ENCODE measurements around the gene ZG16B.

ZG16B gene

GRCh38 chr16:2825049-2825742 is 4.9 kb upstream of the ZG16B start:
- DNase-seq (ENCODE audit: low spot score): no peak

GRCh38 chr16:2825906-2826305 is 4.2 kb upstream of the ZG16B start:
- DNase-seq (ENCODE audit: low spot score): no peak

- no peak for DNase-seq (ENCODE audit: low spot score)
These were observed 3.3 kb upstream of the ZG16B start for GRCh38 chr16:2826591-2827373.

GRCh38 chr16:2827374-2827791 is 2.7 kb upstream of the ZG16B start:
- no peak for DNase-seq (ENCODE audit: low spot score)

- no peak for DNase-seq (ENCODE audit: low spot score)
These were observed 2.1 kb upstream of the ZG16B start for GRCh38 chr16:2827831-2828520.

- DNase-seq (ENCODE audit: low spot score): no peak
These were observed 1.6 kb upstream of the ZG16B start for GRCh38 chr16:2828521-2828840.

GRCh38 chr16:2828876-2829430 is 1.1 kb upstream of the ZG16B start:
- DNase-seq (ENCODE audit: low spot score): no peak

GRCh38 chr16:2830355-2830695 is 222 bp downstream of the ZG16B start:
- DNase-seq (ENCODE audit: low spot score): no peak

GRCh38 chr16:2831203-2831602 is 1.1 kb downstream of the ZG16B start:
- DNase-seq (ENCODE audit: low spot score): no peak

- no peak for DNase-seq (ENCODE audit: low spot score)
These were observed 3.7 kb downstream of the ZG16B start for GRCh38 chr16:2833776-2834175.

- no peak for DNase-seq (ENCODE audit: low spot score)
These were observed 4.9 kb downstream of the ZG16B start for GRCh38 chr16:2834968-2835367.

GRCh38 chr16:2835638-2836493 is 5.8 kb downstream of the ZG16B start:
- no peak for DNase-seq (ENCODE audit: low spot score)

GRCh38 chr16:2836646-2837508 is 6.8 kb downstream of the ZG16B start:
- DNase-seq (ENCODE audit: low spot score): no peak

GRCh38 chr16:2838928-2839327 is 8.8 kb downstream of the ZG16B start:
- DNase-seq (ENCODE audit: low spot score): peak; percentile 90

- DNase-seq (ENCODE audit: low spot score): no peak
These were observed 9.7 kb downstream of the ZG16B start for GRCh38 chr16:2839650-2840450.

- no peak for DNase-seq (ENCODE audit: low spot score)
These were observed 10.8 kb downstream of the ZG16B start for GRCh38 chr16:2840914-2841313.

GRCh38 chr16:2841606-2842339 is 11.7 kb downstream of the ZG16B start:
- no peak for DNase-seq (ENCODE audit: low spot score)

- peak; percentile 59 for DNase-seq (ENCODE audit: low spot score)
These were observed 12.4 kb downstream of the ZG16B start for GRCh38 chr16:2842340-2843000.

GRCh38 chr16:2843526-2843925 is 13.4 kb downstream of the ZG16B start:
- DNase-seq (ENCODE audit: low spot score): no peak

Measured in D341Med (cell line).